Hepatocyte (in vitro differentiated cells): ENCODE measurements around the gene SON.

Source experiments
- EZH2 ChIP-seq: fragments of 200-600 bp; sonication (generic); IDR thresholded peaks from 2 replicates; pipeline ENCODE4 v1.6.1; 2016; ENCODE audit warnings: antibody characterized with exemption, mild to moderate bottlenecking, borderline replicate concordance
- TF ChIP-seq, protein P1 (sequence below): fragments of 200-600 bp; sonication (generic); IDR thresholded peaks from 2 replicates; pipeline ENCODE4 v1.5.1; 2016; ENCODE audit warnings: antibody characterized with exemption, mild to moderate bottlenecking; ENCODE audit not compliant: poor library complexity

DNA sequence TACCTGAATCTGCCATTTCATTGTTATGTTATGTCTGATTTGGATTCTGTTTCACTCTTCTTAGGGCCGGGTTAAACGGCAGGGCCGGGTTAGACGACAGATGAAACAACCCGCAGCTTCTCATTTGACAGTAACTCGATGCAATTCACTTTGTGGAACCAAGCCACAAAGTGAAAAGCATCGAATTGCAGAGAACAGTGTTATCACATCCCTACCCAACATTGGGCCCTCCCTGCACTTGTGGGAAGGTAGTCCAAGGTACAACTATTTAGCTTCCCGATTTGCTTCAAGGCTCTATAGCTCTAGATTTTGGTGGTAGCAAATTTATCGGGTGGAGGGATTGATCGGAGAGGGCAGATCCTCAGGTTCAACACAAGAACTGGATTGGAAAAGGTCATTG, 17.0 kb downstream of the SON start:
- TF ChIP-seq, protein P1, sequence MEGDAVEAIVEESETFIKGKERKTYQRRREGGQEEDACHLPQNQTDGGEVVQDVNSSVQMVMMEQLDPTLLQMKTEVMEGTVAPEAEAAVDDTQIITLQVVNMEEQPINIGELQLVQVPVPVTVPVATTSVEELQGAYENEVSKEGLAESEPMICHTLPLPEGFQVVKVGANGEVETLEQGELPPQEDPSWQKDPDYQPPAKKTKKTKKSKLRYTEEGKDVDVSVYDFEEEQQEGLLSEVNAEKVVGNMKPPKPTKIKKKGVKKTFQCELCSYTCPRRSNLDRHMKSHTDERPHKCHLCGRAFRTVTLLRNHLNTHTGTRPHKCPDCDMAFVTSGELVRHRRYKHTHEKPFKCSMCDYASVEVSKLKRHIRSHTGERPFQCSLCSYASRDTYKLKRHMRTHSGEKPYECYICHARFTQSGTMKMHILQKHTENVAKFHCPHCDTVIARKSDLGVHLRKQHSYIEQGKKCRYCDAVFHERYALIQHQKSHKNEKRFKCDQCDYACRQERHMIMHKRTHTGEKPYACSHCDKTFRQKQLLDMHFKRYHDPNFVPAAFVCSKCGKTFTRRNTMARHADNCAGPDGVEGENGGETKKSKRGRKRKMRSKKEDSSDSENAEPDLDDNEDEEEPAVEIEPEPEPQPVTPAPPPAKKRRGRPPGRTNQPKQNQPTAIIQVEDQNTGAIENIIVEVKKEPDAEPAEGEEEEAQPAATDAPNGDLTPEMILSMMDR, result no peak
- no peak for TF ChIP-seq EZH2
